Ovary (tissue), 9 donors: ENCODE measurements around the gene SEPTIN5. TPM values are rescaled to one million over a fixed set of nuclear protein-coding genes. Genes with fewer than 3 reads are reported as not detected.
A peak's percentile ranks its signal among the peaks of the same experiment; 100 is the strongest.

Source experiments
- DNase-seq, 5 donors: peaks; one replicate each; pipeline ENCODE4 v3.0.0-alpha.2; 2019 to 2020
- H3K27ac ChIP-seq, 2 donors: fragments of 200-600 bp; one replicate each; pipeline versions ENCODE4 v1.5.1 to v1.8.0; 2019 to 2022
- H3K27me3 ChIP-seq: fragments of 200-600 bp; one replicate; pipeline ENCODE4 v1.8.0; 2022
- H3K36me3 ChIP-seq: fragments of 200-600 bp; sonication (generic); one replicate; pipeline ENCODE4 v1.5.1; 2019
- H3K4me1 ChIP-seq: one replicate; pipeline ENCODE4 v1.8.1; 2013; ENCODE audit warnings: mild to moderate bottlenecking, moderate library complexity; ENCODE audit not compliant: insufficient read depth
- H3K4me3 ChIP-seq: fragments of 200-600 bp; sonication (generic); one replicate; pipeline ENCODE4 v1.5.1; 2017
- H3K9me3 ChIP-seq, 2 donors: fragments of 200-600 bp in 1 of 2; sonication (generic) in 1 of 2; one replicate each; pipeline versions ENCODE4 v1.5.1 to v1.8.1; 2013 to 2019; ENCODE audit warnings: mild to moderate bottlenecking in 1 of 2, moderate library complexity in 1 of 2
- CTCF ChIP-seq, 3 donors: fragments of 450-650 bp in 2 of 3; fragments of 200-600 bp in 1 of 3; IDR thresholded peaks; one replicate each; pipeline versions ENCODE4 v1.5.1 to v1.8.0; 2016 to 2022; ENCODE audit warnings: antibody characterized with exemption in 3 of 3, mild to moderate bottlenecking in 1 of 3
- EP300 ChIP-seq: sonication (generic); formaldehyde crosslinking; IDR thresholded peaks from one replicate; pipeline ENCODE4 v1.6.1; 2017; ENCODE audit warnings: antibody characterized with exemption
- POLR2A ChIP-seq: fragments of 450-650 bp; IDR thresholded peaks from one replicate; pipeline ENCODE4 v1.6.1; 2017; ENCODE audit warnings: antibody characterized with exemption, mild to moderate bottlenecking, moderate library complexity
- WGBS, 3 donors: extraction: QIAGEN DNeasy Blood & Tissue Kit in 1 of 3; methylation state at CpG; one replicate each; pipeline versions ENCODE4 v1.1.5 to v1.1.7; 2013 to 2017; 5-methylcytosine and 5-hydroxymethylcytosine counted together
- intact Hi-C, 4 donors: fragments of 100-400 bp; cut with DNase I; formaldehyde crosslinking; loops; one replicate each; pipeline versions ENCODE4 v1.11.0 to v1.15.1; 2022 to 2023
- polyA plus RNA-seq, 2 donors: library from polyadenylated mRNA; stranded (reverse); fragments of 200-250 nt in 1 of 2; fragments of 350-450 nt in 1 of 2; fragmentation: Illumina TruSeq in 1 of 2; extraction: RNeasy Lipid Tissue Mini Kit (QIAGEN cat#74804) in 1 of 2; gene quantifications; one replicate each; pipeline ENCODE4 v1.2.3, GENCODE V29; 2013 to 2014
- total RNA-seq, 7 donors: library from RNA; depleted of rRNA in 2 of 7; stranded (reverse); fragments of >200 nt in 2 of 7; fragmentation: NEBNext Ultra II Directional in 3 of 7; extraction: Animal tissue kit (Norgen Biotek cat#: 25700) in 3 of 7; gene quantifications; one replicate each; pipeline versions ENCODE4 v1.1.0 to v1.2.4, GENCODE V29; 2016 to 2023
- donor health status: DM: no; HTN: no; CAD: no; lungs with moderate emphysema.
- donor health status: DM: no; HTN: no; CAD: no.
- donor health status: Bipolar disorder and iron deficiency.
- donor health status: DM: yes; HTN: yes; CAD: no.
- donor health status: DM: no; HTN: no; CAD: no.
- donor health status: DM: yes; HTN: yes; CAD: no.

The SEPTIN5 gene
- total and polyA plus RNA-seq, 9 donors, result 21.0 to 55.0 (median 30.9) TPM

- Histone ChIP-seq H3K9me3 (no peaks in the 10 kb centered on the region), H3K27me3 (no peaks in the 10 kb centered on the region), H3K27ac (no peak overlapping the region), H3K36me3 (no peaks in the 10 kb centered on the region), H3K4me3 (no peak overlapping the region), H3K4me1 (peaks cover 13% of the 10 kb centered on the region)
- 75 to 85% (median 80%) methylated on average over 10 to 11 of the region's 11 CpGs for WGBS, 3 donors
- intact Hi-C loops, result no loop called here
- TF ChIP-seq CTCF (IDR thresholded peaks at IDR 0.05) (no peak), POLR2A (no peak), EP300 (no peak)
- no peak for DNase-seq
These were observed 1.9 kb downstream of the SEPTIN5 start for GRCh38 chr22:19716041-19716828.

- TF ChIP-seq POLR2A (no peak), CTCF (IDR thresholded peaks at IDR 0.05) (no peak), EP300 (no peak)
- H3K36me3 ChIP-seq, result no peaks in the 10 kb centered on the region
- DNase-seq, result peak in 1 of 5 donors; percentile 36
- H3K4me1 ChIP-seq, result peaks cover 13% of the 10 kb centered on the region
- H3K27me3 ChIP-seq, result no peaks in the 10 kb centered on the region
- intact Hi-C loops, result no loop called here
- H3K4me3 ChIP-seq, result no peak overlapping the region
- WGBS, 3 donors, result 69 to 92% (median 82%) methylated on average over 1 of the region's 1 CpG
- no peaks in the 10 kb centered on the region for H3K9me3 ChIP-seq
- H3K27ac ChIP-seq, result no peak overlapping the region
These were observed 2.5 kb downstream of the SEPTIN5 start for GRCh38 chr22:19716829-19717105.

- peak in 3 of 5 donors; percentile 42 to 47 (median 45) for DNase-seq
- intact Hi-C loops, result no loop called here
- 72 to 82% (median 73%) methylated on average over 8 to 9 of the region's 9 CpGs for WGBS, 3 donors
- H3K4me3 ChIP-seq, result no peak overlapping the region
- no peaks in the 10 kb centered on the region for H3K36me3 ChIP-seq
- TF ChIP-seq POLR2A, result no peak
- TF ChIP-seq CTCF (IDR thresholded peaks at IDR 0.05), result no peak
- TF ChIP-seq EP300, result no peak
- H3K27ac ChIP-seq, result no peak overlapping the region
- H3K27me3 ChIP-seq, result no peaks in the 10 kb centered on the region
- H3K9me3 ChIP-seq, result no peaks in the 10 kb centered on the region
- peaks cover 13% of the 10 kb centered on the region for H3K4me1 ChIP-seq
These were observed 2.9 kb downstream of the SEPTIN5 start for GRCh38 chr22:19717181-19717580.

GRCh38 chr22:19717691-19718455 is 3.6 kb downstream of the SEPTIN5 start:
- Histone ChIP-seq H3K27me3 (no peaks in the 10 kb centered on the region), H3K36me3 (no peaks in the 10 kb centered on the region), H3K4me3 (peak overlapping the region; percentile 57), H3K4me1 (peaks cover 13% of the 10 kb centered on the region), H3K27ac (peak overlapping the region; percentile 58 to 71), H3K9me3 (no peaks in the 10 kb centered on the region)
- TF ChIP-seq EP300 (no peak), CTCF (IDR thresholded peaks at IDR 0.05) (peak; percentile 93 to 98 (median 96))
- peak; percentile 72 to 89 (median 81) for DNase-seq
- intact Hi-C loops, result no loop called here
- 2 to 5% (median 4%) methylated on average over 38 to 96 of the region's 96 CpGs for WGBS, 3 donors
